ENCODE data around the gene NCBP3. TPM values are rescaled to one million over a fixed set of nuclear protein-coding genes. Genes with fewer than 3 reads are reported as not detected.

The NCBP3 gene
- total RNA-seq, 1 donor from 2014 or later, result 133 TPM

DNA sequence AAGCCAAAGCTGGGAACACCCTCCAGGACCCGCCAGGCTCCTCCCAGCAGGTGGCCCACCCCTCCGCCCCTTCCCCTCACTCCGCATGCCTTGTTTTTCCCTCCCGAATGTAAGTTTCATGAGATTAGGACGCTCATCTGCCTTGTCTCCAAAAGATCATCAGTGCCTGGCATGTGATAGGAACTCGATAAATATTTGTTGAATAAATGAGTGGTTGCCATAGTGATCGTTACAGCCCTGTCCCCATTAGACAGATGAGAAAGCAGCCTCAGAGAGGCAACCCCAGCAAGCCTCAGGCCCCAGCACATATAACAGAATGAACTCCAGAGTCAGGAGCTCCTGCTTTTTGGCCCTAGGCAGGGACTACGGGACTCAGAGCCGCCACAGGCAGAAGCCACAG is 41.8 kb upstream of the NCBP3 start:
- TF ChIP-seq, protein P1, sequence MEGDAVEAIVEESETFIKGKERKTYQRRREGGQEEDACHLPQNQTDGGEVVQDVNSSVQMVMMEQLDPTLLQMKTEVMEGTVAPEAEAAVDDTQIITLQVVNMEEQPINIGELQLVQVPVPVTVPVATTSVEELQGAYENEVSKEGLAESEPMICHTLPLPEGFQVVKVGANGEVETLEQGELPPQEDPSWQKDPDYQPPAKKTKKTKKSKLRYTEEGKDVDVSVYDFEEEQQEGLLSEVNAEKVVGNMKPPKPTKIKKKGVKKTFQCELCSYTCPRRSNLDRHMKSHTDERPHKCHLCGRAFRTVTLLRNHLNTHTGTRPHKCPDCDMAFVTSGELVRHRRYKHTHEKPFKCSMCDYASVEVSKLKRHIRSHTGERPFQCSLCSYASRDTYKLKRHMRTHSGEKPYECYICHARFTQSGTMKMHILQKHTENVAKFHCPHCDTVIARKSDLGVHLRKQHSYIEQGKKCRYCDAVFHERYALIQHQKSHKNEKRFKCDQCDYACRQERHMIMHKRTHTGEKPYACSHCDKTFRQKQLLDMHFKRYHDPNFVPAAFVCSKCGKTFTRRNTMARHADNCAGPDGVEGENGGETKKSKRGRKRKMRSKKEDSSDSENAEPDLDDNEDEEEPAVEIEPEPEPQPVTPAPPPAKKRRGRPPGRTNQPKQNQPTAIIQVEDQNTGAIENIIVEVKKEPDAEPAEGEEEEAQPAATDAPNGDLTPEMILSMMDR (IDR thresholded peaks at IDR 0.05; ENCODE audit: partially characterized antibody, unreplicated experiment), result no peak
- Mint-ChIP-seq H3K9me3 (ENCODE audit: unreplicated experiment) (peaks cover 5% of the 10 kb centered on the region), H3K27me3 (ENCODE audit: unreplicated experiment) (peaks cover 14% of the 10 kb centered on the region), H3K4me3 (ENCODE audit: unreplicated experiment) (no peak overlapping the region), H3K4me1 (ENCODE audit: low read depth, unreplicated experiment) (peaks cover 33% of the 10 kb centered on the region), H3K36me3 (ENCODE audit: unreplicated experiment) (no peaks in the 10 kb centered on the region), H3K27ac (ENCODE audit: unreplicated experiment) (peak overlapping the region; percentile 9)
- DNase-seq, result no peak

DNA sequence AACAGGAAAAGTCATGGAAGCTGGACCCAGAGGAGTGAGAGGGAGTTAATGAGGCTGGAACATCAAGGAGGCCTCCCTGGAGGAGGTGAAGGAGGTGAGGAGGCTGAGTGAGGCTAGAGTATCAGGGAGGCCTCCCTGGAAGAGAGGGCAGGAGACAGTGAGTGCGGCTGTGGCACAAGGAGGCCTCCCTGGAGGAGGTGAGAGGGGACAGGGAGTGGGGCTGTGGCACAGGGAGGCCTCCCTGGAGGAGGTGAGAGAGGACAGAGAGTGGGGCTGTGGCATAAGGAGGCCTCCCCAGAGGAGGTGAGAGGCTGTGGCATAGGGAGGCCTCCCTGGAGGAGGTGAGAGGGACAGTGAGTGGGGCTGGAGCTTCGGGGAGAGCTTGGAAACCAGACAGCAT is 41.3 kb upstream of the NCBP3 start:
- H3K9me3 Mint-ChIP-seq (ENCODE audit: unreplicated experiment), result peaks cover 5% of the 10 kb centered on the region
- TF ChIP-seq, protein P1 (IDR thresholded peaks at IDR 0.05; ENCODE audit: partially characterized antibody, unreplicated experiment), result no peak
- H3K4me1 Mint-ChIP-seq (ENCODE audit: low read depth, unreplicated experiment), result peaks cover 34% of the 10 kb centered on the region
- H3K4me3 Mint-ChIP-seq (ENCODE audit: unreplicated experiment), result no peak overlapping the region
- no peaks in the 10 kb centered on the region for H3K36me3 Mint-ChIP-seq (ENCODE audit: unreplicated experiment)
- DNase-seq, result no peak
- peak overlapping the region; percentile 4 for H3K27ac Mint-ChIP-seq (ENCODE audit: unreplicated experiment)
- H3K27me3 Mint-ChIP-seq (ENCODE audit: unreplicated experiment), result peaks cover 14% of the 10 kb centered on the region

DNA sequence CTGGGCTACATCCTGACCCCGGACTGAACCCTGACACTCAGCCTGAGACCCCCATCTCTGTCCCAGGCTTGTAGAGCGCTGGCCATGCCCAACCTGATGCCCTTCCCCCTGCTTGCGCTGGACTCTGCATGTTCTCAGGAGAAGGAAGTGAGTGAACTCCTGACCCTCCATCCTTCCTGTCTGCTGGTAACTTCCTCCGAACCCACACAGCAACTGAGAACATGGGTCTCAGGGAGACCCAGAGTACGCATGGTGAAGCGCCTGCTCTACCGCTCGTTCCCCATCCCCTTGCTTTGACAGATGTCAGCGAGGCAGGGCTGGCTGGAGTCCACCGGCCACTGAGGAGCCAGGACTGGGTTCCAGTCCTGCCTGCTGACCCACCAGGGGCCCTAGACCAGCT is 40.7 kb upstream of the NCBP3 start:
- Mint-ChIP-seq H3K4me3 (ENCODE audit: unreplicated experiment) (no peak overlapping the region), H3K36me3 (ENCODE audit: unreplicated experiment) (no peaks in the 10 kb centered on the region), H3K4me1 (ENCODE audit: low read depth, unreplicated experiment) (peaks cover 37% of the 10 kb centered on the region), H3K27ac (ENCODE audit: unreplicated experiment) (no peak overlapping the region), H3K9me3 (ENCODE audit: unreplicated experiment) (peaks cover 5% of the 10 kb centered on the region), H3K27me3 (ENCODE audit: unreplicated experiment) (peaks cover 14% of the 10 kb centered on the region)
- TF ChIP-seq, protein P1 (IDR thresholded peaks at IDR 0.05; ENCODE audit: partially characterized antibody, unreplicated experiment), result no peak
- DNase-seq, result no peak

DNA sequence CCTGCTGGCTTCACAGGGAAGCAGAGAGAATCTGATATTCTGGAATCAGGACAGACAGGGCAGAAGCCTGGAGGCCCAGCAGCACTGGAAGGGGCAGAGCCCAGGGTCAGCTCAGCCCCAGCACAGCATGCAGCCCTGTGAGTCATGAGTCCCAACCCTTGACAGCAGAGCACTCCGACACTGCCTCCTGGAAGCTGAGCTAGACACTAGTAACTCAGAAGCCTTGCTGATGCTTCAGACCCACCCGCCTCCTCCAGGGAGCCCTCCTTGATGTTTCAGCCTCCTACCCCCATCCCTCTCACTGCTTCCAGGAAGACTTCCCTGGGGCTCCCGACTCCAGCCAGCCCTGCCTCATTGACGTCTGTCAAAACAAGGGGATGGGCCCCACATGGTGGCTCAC is 39.9 kb upstream of the NCBP3 start:
- DNase-seq, result no peak
- Mint-ChIP-seq H3K27me3 (ENCODE audit: unreplicated experiment) (peaks cover 6% of the 10 kb centered on the region), H3K4me1 (ENCODE audit: low read depth, unreplicated experiment) (peaks cover 37% of the 10 kb centered on the region), H3K27ac (ENCODE audit: unreplicated experiment) (peak overlapping the region; percentile 55), H3K4me3 (ENCODE audit: unreplicated experiment) (no peak overlapping the region), H3K9me3 (ENCODE audit: unreplicated experiment) (no peaks in the 10 kb centered on the region), H3K36me3 (ENCODE audit: unreplicated experiment) (no peaks in the 10 kb centered on the region)
- TF ChIP-seq, protein P1 (IDR thresholded peaks at IDR 0.05; ENCODE audit: partially characterized antibody, unreplicated experiment), result no peak

DNA sequence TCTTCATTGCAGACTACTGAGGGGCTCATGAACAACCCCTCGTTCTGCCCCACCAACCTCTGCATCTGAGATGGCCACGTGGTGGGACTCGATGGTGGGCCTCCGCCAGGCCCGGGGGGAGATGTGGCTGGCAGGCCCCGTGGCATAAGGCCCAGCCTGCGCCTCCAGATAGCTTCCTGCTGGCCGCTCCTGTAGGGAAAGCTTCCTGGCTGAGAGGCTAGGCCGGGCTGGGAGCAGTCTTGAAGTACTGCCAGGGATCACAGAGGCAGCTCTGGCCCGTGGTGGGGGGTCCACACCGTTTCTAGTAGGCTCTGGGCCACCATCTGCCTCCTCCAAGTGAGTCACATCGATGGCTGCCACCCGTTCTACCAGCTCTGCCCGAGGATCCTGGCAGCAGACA is 39.2 kb upstream of the NCBP3 start:
- H3K4me3 Mint-ChIP-seq (ENCODE audit: unreplicated experiment), result no peak overlapping the region
- no peaks in the 10 kb centered on the region for H3K36me3 Mint-ChIP-seq (ENCODE audit: unreplicated experiment)
- no peak overlapping the region for H3K27ac Mint-ChIP-seq (ENCODE audit: unreplicated experiment)
- H3K4me1 Mint-ChIP-seq (ENCODE audit: low read depth, unreplicated experiment), result peaks cover 37% of the 10 kb centered on the region
- peaks cover 6% of the 10 kb centered on the region for H3K27me3 Mint-ChIP-seq (ENCODE audit: unreplicated experiment)
- TF ChIP-seq, protein P1 (IDR thresholded peaks at IDR 0.05; ENCODE audit: partially characterized antibody, unreplicated experiment), result no peak
- no peaks in the 10 kb centered on the region for H3K9me3 Mint-ChIP-seq (ENCODE audit: unreplicated experiment)
- DNase-seq, result no peak

Measured in glutamatergic neuron (in vitro differentiated cells).